Calu3 (cell line): ENCODE data around the gene IL24. TPM values are rescaled to one million over a fixed set of nuclear protein-coding genes. Genes with fewer than 3 reads are reported as not detected.

Experiments used
- BruUV-seq: library from RNA; stranded (reverse); fragments of 400-500 nt; replicated peaks from 2 replicates; lab custom pipeline; 2021; lab: Mats Ljungman, UMichigan
- CTCF ChIA-PET: fragments of 300-600 bp; sonication (Branson Sonifier 250); formaldehyde crosslinking; loops from one replicate; lab custom pipeline; 2022; ENCODE audit warnings: antibody characterized with exemption; lab: Charles Lee
- DNase-seq: peaks from one replicate; pipeline ENCODE4 v3.0.0; 2022
- H3K27ac Mint-ChIP-seq: one replicate; pipeline ENCODE4 v1.8.0; 2022; ENCODE audit warnings: mixed read lengths; ENCODE audit not compliant: unreplicated experiment
- H3K27me3 Mint-ChIP-seq: one replicate; pipeline ENCODE4 v1.8.0; 2022; ENCODE audit warnings: mixed read lengths; ENCODE audit not compliant: unreplicated experiment
- H3K36me3 Mint-ChIP-seq: one replicate; pipeline ENCODE4 v1.8.0; 2022; ENCODE audit warnings: mild to moderate bottlenecking, moderate library complexity, mixed read lengths; ENCODE audit not compliant: insufficient read depth, unreplicated experiment
- H3K4me1 Mint-ChIP-seq: one replicate; pipeline ENCODE4 v1.8.0; 2022; ENCODE audit warnings: mild to moderate bottlenecking, low read depth, mixed read lengths; ENCODE audit not compliant: unreplicated experiment
- H3K4me3 Mint-ChIP-seq: one replicate; pipeline ENCODE4 v1.8.0; 2022; ENCODE audit warnings: mild to moderate bottlenecking, low read depth, moderate library complexity, mixed read lengths; ENCODE audit not compliant: unreplicated experiment
- H3K9me3 Mint-ChIP-seq: one replicate; pipeline ENCODE4 v1.8.0; 2022; ENCODE audit warnings: low read depth, mixed read lengths; ENCODE audit not compliant: unreplicated experiment
- CTCF ChIP-seq: fragments of 200-600 bp; IDR thresholded peaks from one replicate; pipeline ENCODE4 v1.8.0; 2022; ENCODE audit warnings: antibody characterized with exemption; ENCODE audit not compliant: unreplicated experiment
- intact Hi-C: fragments of 100-400 bp; cut with micrococcal nuclease; formaldehyde crosslinking; loops from one replicate; pipeline ENCODE4 v1.10.0; 2022; ENCODE audit not compliant: unreplicated experiment
- total RNA-seq: library from RNA; stranded (reverse); gene quantifications from 2 replicates; pipeline ENCODE4 v1.2.3, GENCODE V29; 2022

Gene IL24
- total RNA-seq, 1 experiment from 2014 or later, result not detected

GRCh38 chr1:206935491-206936067 lies 38.3 kb downstream of the IL24 start:
- no peak overlapping the region for H3K4me3 Mint-ChIP-seq
- no TSS peak for BruUV-seq
- H3K9me3 Mint-ChIP-seq, result no peaks in the 10 kb centered on the region
- intact Hi-C loops, result loop anchor here (2.0 kb wide), 1 partner anchor 43 kb away; no protein-coding TSS in a partner anchor
- H3K27ac Mint-ChIP-seq, result no peak overlapping the region
- TF ChIP-seq CTCF, result peak; percentile 69
- CTCF ChIA-PET, result interaction anchor here (0.6 to 1.4 kb wide), 6 partner anchors 16 to 117 kb away, joined by 3 to 10 read pairs (median 3); partner anchors contain the start of gene PFKFB2
- peaks cover 11% of the 10 kb centered on the region for H3K36me3 Mint-ChIP-seq
- H3K4me1 Mint-ChIP-seq, result peaks cover 16% of the 10 kb centered on the region
- peak; percentile 70 for DNase-seq
- no peaks in the 10 kb centered on the region for H3K27me3 Mint-ChIP-seq

GRCh38 chr1:206937425-206937824 lies 40.2 kb downstream of the IL24 start:
- intact Hi-C loops, result no loop called here
- BruUV-seq, result no TSS peak
- no peak for DNase-seq
- Mint-ChIP-seq H3K27me3 (no peaks in the 10 kb centered on the region), H3K4me3 (no peak overlapping the region), H3K27ac (no peak overlapping the region), H3K36me3 (peaks cover 25% of the 10 kb centered on the region), H3K9me3 (no peaks in the 10 kb centered on the region), H3K4me1 (peaks cover 34% of the 10 kb centered on the region)
- no peak for TF ChIP-seq CTCF
- CTCF ChIA-PET, result interaction anchor here (0.7 to 1.0 kb wide), 2 partner anchors 21 to 95 kb away, joined by 3 read pairs; partner anchors contain the start of gene C1orf116

GRCh38 chr1:206939131-206939530 lies 41.9 kb downstream of the IL24 start:
- Mint-ChIP-seq H3K27ac (no peak overlapping the region), H3K4me1 (peaks cover 51% of the 10 kb centered on the region), H3K9me3 (no peaks in the 10 kb centered on the region), H3K27me3 (no peaks in the 10 kb centered on the region), H3K4me3 (no peak overlapping the region), H3K36me3 (peaks cover 33% of the 10 kb centered on the region)
- BruUV-seq, result no TSS peak
- no peak for TF ChIP-seq CTCF
- CTCF ChIA-PET, result no interaction called here
- DNase-seq, result no peak
- intact Hi-C loops, result no loop called here

GRCh38 chr1:206939841-206940587 lies 42.8 kb downstream of the IL24 start:
- Mint-ChIP-seq H3K4me1 (peaks cover 57% of the 10 kb centered on the region), H3K9me3 (no peaks in the 10 kb centered on the region), H3K36me3 (peaks cover 33% of the 10 kb centered on the region), H3K27ac (peak overlapping the region; percentile 58), H3K4me3 (no peak overlapping the region), H3K27me3 (no peaks in the 10 kb centered on the region)
- TF ChIP-seq CTCF, result no peak
- BruUV-seq, result no TSS peak
- intact Hi-C loops, result no loop called here
- CTCF ChIA-PET, result interaction anchor here (0.8 kb wide), 1 partner anchor 13 kb away, joined by 3 read pairs; no protein-coding TSS in a partner anchor
- no peak for DNase-seq
